Stimulated activated naive CD8-positive, alpha-beta T cell treated with anti-CD3 and anti-CD28 coated beads, Interleukin-15, Interleukin-2, amounts not matched to agents 100 U/mL and 50 U/mL, for 24 hours (primary cell): ENCODE measurements around the gene BCAS3.
"Not testable (repeated sequence)": the region's sequence is repeated elsewhere in the genome, so short reads cannot be mapped to it uniquely, and the experiment has no call there.

ENCODE experiments used
- ATAC-seq: fragments of 150-1000 bp; cut with Tn5 transposase; one replicate; pipeline ENCODE4 v1.10.0; 2021
- DNase-seq: peaks from one replicate; pipeline ENCODE4 v3.0.0; 2021

The BCAS3 gene

GRCh38 chr17:61422116-61422799 is 744.6 kb downstream of the BCAS3 start:
- no peak for DNase-seq
- no peak for ATAC-seq

DNA sequence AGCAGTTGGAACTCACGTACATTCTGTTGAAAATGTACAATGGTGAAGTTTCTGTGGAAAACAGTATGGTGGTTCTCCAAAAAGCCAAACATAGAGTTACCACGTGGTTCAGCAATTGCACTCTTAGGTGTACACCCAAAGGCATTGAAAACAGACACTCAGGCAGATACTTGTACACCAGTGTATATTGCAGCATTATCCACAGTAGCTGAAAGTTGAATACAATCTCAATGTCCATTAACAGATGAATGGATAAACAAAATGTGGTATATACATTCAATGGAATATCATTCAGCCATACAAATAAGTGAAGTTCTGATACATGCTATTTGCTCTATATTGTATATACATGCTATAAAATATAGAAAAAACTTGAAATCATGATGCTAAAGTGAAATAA is 745.2 kb downstream of the BCAS3 start:
- ATAC-seq (no peak), DNase-seq (no peak)

- ATAC-seq (no peak), DNase-seq (no peak)
These were observed 746.5 kb downstream of the BCAS3 start for GRCh38 chr17:61423967-61424649.

GRCh38 chr17:61425682-61426481 is 748.2 kb downstream of the BCAS3 start:
- ATAC-seq: no peak
- DNase-seq: no peak

DNA sequence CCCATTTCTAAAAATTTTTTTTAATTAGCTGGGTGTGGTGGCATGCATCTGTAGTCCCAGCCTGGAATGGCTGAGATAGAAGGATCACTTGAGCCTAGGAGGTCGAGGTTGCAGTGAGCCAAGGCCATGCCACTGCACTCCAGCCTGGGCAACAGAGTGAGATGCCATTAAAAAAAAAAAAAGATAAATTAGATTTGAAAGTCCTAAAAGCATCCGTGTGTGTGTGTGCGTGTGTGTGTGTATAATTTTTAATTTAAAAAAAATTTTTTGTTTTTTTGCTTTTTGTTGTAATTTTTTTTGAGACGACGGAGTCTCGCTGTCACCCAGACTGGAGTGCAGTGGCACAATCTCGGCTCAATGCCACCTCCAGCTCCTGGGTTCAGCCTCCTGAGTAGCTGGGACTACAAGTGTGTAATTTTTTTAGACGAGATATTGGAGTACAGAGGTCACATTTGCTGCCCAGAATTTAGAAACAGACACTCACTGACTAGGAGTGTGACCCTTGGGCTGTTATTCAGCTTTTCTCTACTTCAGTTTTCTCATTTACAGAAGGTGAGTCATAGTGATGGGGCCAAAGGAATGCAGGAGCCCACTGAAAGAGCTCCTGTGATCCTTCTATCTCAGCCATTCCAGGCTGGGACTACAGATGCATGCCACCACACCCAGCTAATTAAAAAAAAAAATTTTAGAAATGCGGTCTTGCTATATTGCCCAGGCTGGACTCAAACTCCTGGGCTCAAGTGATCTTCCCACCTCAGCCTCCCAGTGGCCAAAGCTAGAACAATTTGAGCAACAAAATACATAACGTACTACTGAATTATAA is 749.0 kb downstream of the BCAS3 start:
- DNase-seq (no peak), ATAC-seq (no peak)

GRCh38 chr17:61427567-61427966 is 749.9 kb downstream of the BCAS3 start:
- DNase-seq: no peak
- ATAC-seq: no peak

DNA sequence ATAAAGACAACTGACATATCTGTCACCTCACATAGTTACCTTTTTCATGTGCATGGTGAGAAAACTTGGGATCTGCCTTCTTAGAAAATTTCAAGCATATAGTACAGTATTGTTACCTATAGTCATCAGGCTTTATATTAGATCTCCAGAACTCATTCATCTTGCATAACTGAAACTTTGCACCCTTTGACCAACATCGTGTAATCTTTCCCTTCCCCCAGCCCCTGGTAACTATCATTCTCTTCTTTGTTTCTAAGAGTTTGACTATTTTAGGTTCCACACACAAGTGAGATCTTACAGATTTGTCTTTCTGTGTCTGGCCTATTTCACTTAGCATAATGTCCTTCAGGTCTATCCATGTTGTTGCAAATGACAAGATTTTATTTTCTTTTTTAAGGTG is 751.6 kb downstream of the BCAS3 start:
- DNase-seq (no peak), ATAC-seq (no peak)

- not testable (repeated sequence) for ATAC-seq, DNase-seq
These were observed 752.2 kb downstream of the BCAS3 start for GRCh38 chr17:61429831-61430230.

- ATAC-seq (no peak), DNase-seq (no peak)
These were observed 754.1 kb downstream of the BCAS3 start for GRCh38 chr17:61431594-61432311.

- DNase-seq: no peak
- ATAC-seq: no peak
These were observed 758.6 kb downstream of the BCAS3 start for GRCh38 chr17:61436273-61436672.

DNA sequence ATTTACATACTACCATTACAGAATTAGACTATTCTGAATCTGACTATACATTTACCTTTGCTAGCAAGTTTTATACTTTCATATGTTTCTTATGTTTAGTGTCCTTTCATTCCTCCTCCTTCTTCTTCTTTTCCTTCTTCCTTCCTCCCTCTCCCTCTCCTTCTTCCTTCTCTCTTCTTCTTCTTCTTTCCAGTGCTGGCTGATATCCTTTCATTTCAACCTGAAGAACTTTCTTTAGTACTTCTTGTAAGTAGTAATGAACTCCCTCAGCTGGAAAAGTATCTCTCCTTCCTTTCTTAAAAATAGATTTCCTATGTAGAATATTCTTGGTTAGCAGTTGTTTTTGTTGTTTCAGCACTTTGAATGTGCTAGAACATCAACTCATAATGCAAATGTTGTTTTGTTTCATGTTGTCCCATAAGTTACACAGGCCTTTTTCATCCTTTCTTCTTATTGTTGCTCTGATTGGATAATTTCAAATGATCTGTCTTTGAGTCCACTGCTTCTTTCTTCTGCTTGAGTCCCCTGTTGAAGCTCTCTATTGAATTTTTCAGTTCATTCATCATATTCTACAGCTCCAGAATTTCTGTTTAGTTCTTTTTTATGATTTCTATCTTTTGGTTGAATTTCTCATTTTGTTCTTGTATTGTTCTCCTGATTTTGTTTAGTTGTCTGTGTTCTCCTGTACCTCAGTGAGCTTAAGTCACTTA is 759.5 kb downstream of the BCAS3 start:
- ATAC-seq (no peak), DNase-seq (no peak)

DNA sequence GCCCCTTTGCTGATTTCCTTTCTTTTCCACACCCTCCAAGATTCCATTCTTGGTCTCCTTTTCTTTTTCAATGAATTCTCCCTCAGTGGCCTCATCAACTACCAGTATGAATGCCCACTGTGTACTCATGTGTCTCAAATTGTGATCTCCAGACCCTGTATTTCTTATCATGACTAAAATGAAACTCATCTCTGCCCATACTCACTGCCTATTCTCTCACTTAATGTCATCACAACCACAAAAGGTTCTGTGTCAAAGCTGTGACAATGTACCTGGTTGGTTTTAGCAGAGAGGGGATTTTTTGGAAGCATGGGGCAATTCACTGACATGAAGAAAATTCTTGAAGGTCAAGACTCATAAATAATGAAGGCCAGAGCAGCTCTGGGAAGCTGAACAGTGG is 763.0 kb downstream of the BCAS3 start:
- ATAC-seq (peak; percentile 76), DNase-seq (no peak)

DNA sequence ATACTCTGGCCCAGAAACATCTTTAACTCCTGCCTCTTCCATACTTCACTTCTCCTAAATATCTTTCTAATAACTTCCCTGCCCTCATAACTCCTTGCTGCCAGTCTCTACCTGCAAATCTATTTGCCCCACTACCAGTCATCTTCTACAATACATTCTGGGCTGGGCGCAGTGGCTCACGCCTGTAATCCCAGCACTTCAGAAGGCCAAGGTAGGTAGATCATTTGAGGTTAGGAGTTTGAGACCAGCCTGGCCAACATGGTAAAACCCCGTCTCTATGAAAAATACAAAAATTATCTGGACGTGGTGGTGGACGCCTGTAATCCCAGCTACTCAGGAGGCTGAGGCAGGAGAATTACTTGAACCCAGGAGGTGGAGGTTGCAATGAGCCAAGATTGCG is 763.9 kb downstream of the BCAS3 start:
- ATAC-seq, DNase-seq: not testable (repeated sequence)

DNA sequence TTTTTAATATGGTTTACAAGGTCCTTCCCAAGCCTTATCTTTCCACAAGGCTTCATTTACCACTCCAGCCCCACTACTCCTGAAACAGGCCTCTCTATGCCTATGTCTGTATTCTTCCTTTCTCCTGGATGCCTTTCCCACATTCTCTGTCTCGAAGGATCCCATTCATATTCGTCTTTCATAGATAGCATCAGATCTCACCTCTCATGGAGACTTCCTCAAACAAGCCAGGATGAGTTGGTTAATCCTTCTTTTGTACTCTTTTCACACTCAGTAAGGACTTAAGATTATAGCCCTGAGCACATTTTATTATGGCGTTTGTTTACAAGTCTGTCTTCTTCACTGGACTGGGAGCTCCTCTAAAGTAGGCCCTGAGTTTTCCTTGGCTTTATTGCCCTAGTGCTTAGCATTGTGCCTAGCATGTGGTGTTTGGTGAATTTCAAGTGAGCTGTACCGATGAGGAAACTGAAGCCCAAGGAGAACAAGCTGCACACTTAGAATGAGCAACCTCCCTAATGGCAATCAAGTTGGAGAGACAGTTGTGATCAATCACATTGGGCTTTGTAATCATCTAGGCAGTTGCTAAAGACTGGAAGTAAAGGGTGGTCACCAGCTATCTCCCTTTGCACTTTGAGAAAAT is 764.6 kb downstream of the BCAS3 start:
- no peak for ATAC-seq
- no peak for DNase-seq
